IMR-90 (cell line): ENCODE results near the gene TMOD1. TPM values are rescaled to one million over a fixed set of nuclear protein-coding genes. Genes with fewer than 3 reads are reported as not detected.

Source experiments
- ATAC-seq: fragments of 200-7000 bp; cut with Tn5 transposase; 2 replicates; pipeline ENCODE4 v1.9.1; 2020; ENCODE audit warnings: low read depth, mild to moderate bottlenecking, moderate library complexity
- BruUV-seq: library from RNA; stranded (reverse); fragments of 400-500 nt; replicated peaks from 2 replicates; lab custom pipeline; 2021; lab: Mats Ljungman, UMichigan
- CTCF ChIA-PET: fragments of 300-600 bp; formaldehyde crosslinking; extraction: SDS; loops from one replicate; lab custom pipeline; 2021; ENCODE audit warnings: antibody characterized with exemption; lab: Yijun Ruan, JAX
- POLR2A ChIA-PET: fragments of 300-600 bp; sonication (Branson Sonifier 250); formaldehyde crosslinking; loops from one replicate; lab custom pipeline; 2022; ENCODE audit warnings: antibody characterized with exemption; ENCODE audit not compliant: unreplicated experiment; lab: Charles Lee
- DNase-seq: peaks from one replicate; pipeline ENCODE4 v3.0.0; 2013
- H2AFZ ChIP-seq: replicated peaks from 2 replicates; pipeline ENCODE3; 2013; ENCODE audit warnings: low read length, mild to moderate bottlenecking; ENCODE audit not compliant: poor library complexity
- H2AK5ac ChIP-seq: 2 replicates; pipeline ENCODE4 v1.6.1; 2013; ENCODE audit warnings: low read depth, low read length, inconsistent platforms
- H2AK9ac ChIP-seq: replicated peaks from 2 replicates; pipeline ENCODE3; 2013; ENCODE audit warnings: mild to moderate bottlenecking, low read depth, low read length, moderate library complexity; ENCODE audit not compliant: poor library complexity
- H2BK120ac ChIP-seq: 2 replicates; pipeline ENCODE4 v1.6.1; 2013; ENCODE audit warnings: low read depth, low read length, inconsistent platforms
- H2BK15ac ChIP-seq: 3 replicates; pipeline ENCODE4 v1.6.1; 2013; ENCODE audit warnings: low read depth, low read length, inconsistent platforms
- H2BK20ac ChIP-seq: 2 replicates; pipeline ENCODE4 v1.6.1; 2013; ENCODE audit warnings: low read depth, mild to moderate bottlenecking, inconsistent platforms, low read length, moderate library complexity
- H2BK5ac ChIP-seq: 2 replicates; pipeline ENCODE4 v1.6.1; 2013; ENCODE audit warnings: mild to moderate bottlenecking, low read depth, low read length, inconsistent platforms; ENCODE audit not compliant: poor library complexity, severe bottlenecking
- H3K14ac ChIP-seq: replicated peaks from 2 replicates; pipeline ENCODE4 v1.6.1; 2013; ENCODE audit warnings: low read depth, low read length, inconsistent platforms
- H3K18ac ChIP-seq: 2 replicates; pipeline ENCODE4 v1.6.1; 2013; ENCODE audit warnings: low read depth, low read length, control low read depth
- H3K23ac ChIP-seq: 2 replicates; pipeline ENCODE4 v1.6.1; 2013; ENCODE audit warnings: low read depth, low read length, inconsistent platforms
- H3K27ac ChIP-seq: 2 replicates; pipeline ENCODE4 v1.5.1; 2013; ENCODE audit warnings: mild to moderate bottlenecking, control low read depth, low read length; ENCODE audit not compliant: insufficient read depth
- H3K27me3 ChIP-seq: 2 replicates; pipeline ENCODE4 v1.6.1; 2013; ENCODE audit warnings: low read length; ENCODE audit not compliant: control insufficient read depth, insufficient read depth
- H3K36me3 ChIP-seq: 2 replicates; pipeline ENCODE4 v1.6.1; 2013; ENCODE audit warnings: low read length, mixed read lengths; ENCODE audit not compliant: control insufficient read depth, insufficient read depth
- H3K4ac ChIP-seq: 2 replicates; pipeline ENCODE4 v1.6.1; 2013; ENCODE audit warnings: low read depth, low read length, inconsistent platforms
- H3K4me1 ChIP-seq: 2 replicates; pipeline ENCODE4 v1.6.1; 2013; ENCODE audit warnings: low read length, mixed read lengths; ENCODE audit not compliant: control insufficient read depth, insufficient read depth
- H3K4me2 ChIP-seq: 2 replicates; pipeline ENCODE4 v1.6.1; 2013; ENCODE audit warnings: low read depth, mild to moderate bottlenecking, control low read depth, low read length, moderate library complexity
- H3K4me3 ChIP-seq: 2 replicates; pipeline ENCODE4 v1.5.1; 2013; ENCODE audit warnings: low read depth, mild to moderate bottlenecking, control low read depth, low read length, moderate library complexity; ENCODE audit not compliant: insufficient read depth
- H3K56ac ChIP-seq: 2 replicates; pipeline ENCODE4 v1.6.1; 2013; ENCODE audit warnings: low read length, inconsistent platforms; ENCODE audit not compliant: insufficient read depth; ENCODE audit errors: extremely low read depth
- H3K79me1 ChIP-seq, 2 experiments: 2 replicates each; pipeline ENCODE4 v1.6.1; 2013; ENCODE audit warnings: low read length in 2 of 2, inconsistent platforms in 1 of 2, low read depth in 1 of 2
- H3K9ac ChIP-seq: 2 replicates; pipeline ENCODE4 v1.6.1; 2013; ENCODE audit warnings: low read depth, low read length, control low read depth
- H3K9me1 ChIP-seq: 2 replicates; pipeline ENCODE4 v1.6.1; 2013; ENCODE audit warnings: low read length, inconsistent platforms; ENCODE audit not compliant: insufficient read depth
- H3K9me3 ChIP-seq: 2 replicates; pipeline ENCODE4 v1.6.1; 2013; ENCODE audit warnings: low read length; ENCODE audit not compliant: control insufficient read depth, insufficient read depth
- H4K20me1 ChIP-seq: 2 replicates; pipeline ENCODE4 v1.6.1; 2013; ENCODE audit warnings: low read length, inconsistent platforms; ENCODE audit not compliant: insufficient read depth
- H4K5ac ChIP-seq: 2 replicates; pipeline ENCODE4 v1.6.1; 2013; ENCODE audit warnings: mild to moderate bottlenecking, low read depth, low read length, control low read depth
- H4K8ac ChIP-seq, 2 experiments: 2 replicates each; pipeline ENCODE4 v1.6.1; 2013; ENCODE audit warnings: low read depth in 2 of 2, low read length in 2 of 2, control low read depth in 1 of 2, inconsistent platforms in 1 of 2
- H4K91ac ChIP-seq: 2 replicates; pipeline ENCODE4 v1.6.1; 2013; ENCODE audit warnings: low read depth, low read length, inconsistent platforms; ENCODE audit not compliant: insufficient read depth
- CEBPB ChIP-seq: IDR thresholded peaks from 2 replicates; pipeline ENCODE4 v1.6.1; 2012; ENCODE audit warnings: low read depth, low read length, improper control_type of control experiment
- CHD1 ChIP-seq: IDR thresholded peaks from 2 replicates; pipeline ENCODE4 v1.6.1; 2012; ENCODE audit warnings: low read depth, low read length, improper control_type of control experiment
- FOS ChIP-seq: fragments of 150-350 bp; IDR thresholded peaks from 2 replicates; pipeline ENCODE4 v1.6.1; 2016; ENCODE audit warnings: low read depth, low read length
- MAFK ChIP-seq: IDR thresholded peaks from 2 replicates; pipeline ENCODE4 v1.6.1; 2012; ENCODE audit warnings: low read depth, low read length, improper control_type of control experiment
- POLR2A ChIP-seq: IDR thresholded peaks from 2 replicates; pipeline ENCODE4 v1.6.1; 2012; ENCODE audit warnings: mild to moderate bottlenecking, low read depth, low read length
- RAD21 ChIP-seq: IDR thresholded peaks from 2 replicates; pipeline ENCODE4 v1.6.1; 2012; ENCODE audit warnings: low read length, improper control_type of control experiment
- SMC3 ChIP-seq: fragments of 150-350 bp; IDR thresholded peaks from 2 replicates; pipeline ENCODE4 v1.6.1; 2016; ENCODE audit warnings: low read depth, mild to moderate bottlenecking, antibody characterized with exemption, low read length, moderate library complexity
- WGBS, 2 experiments: methylation state at CpG; one replicate each; pipeline versions ENCODE4 v1.1.5 to v1.1.7; 2013; ENCODE audit warnings: missing lambda C conversion rate in 2 of 2; ENCODE audit not compliant: insufficient read length in 1 of 2; ENCODE audit errors: extremely low coverage in 2 of 2; 5-methylcytosine and 5-hydroxymethylcytosine counted together
- dilution Hi-C: fragments of 300-500 bp; cut with HindIII; formaldehyde crosslinking; loops from one replicate; pipeline ENCODE4 v1.14.3; 2018; ENCODE audit warnings: low sequenced_read_pairs; ENCODE audit not compliant: unreplicated experiment
- in situ Hi-C: fragments of 300-500 bp; cut with MboI; formaldehyde crosslinking; loops from 3 replicates; pipeline ENCODE4 v1.14.3; 2019; ENCODE audit warnings: low sequenced_read_pairs, inconsistent platforms, mixed read lengths
- intact Hi-C: fragments of 100-400 bp; cut with micrococcal nuclease; formaldehyde crosslinking; loops from 2 replicates; pipeline ENCODE4 v1.10.0; 2022
- polyA plus RNA-seq, 3 experiments: library from polyadenylated mRNA; depleted of rRNA; stranded (reverse); fragments of >200 nt; gene quantifications; 2 replicates each; pipeline ENCODE4 v1.2.3, GENCODE V29; 2012; ENCODE audit warnings: low replicate concordance in 1 of 3
- total RNA-seq: library from RNA; depleted of rRNA; stranded (reverse); fragments of >200 nt; gene quantifications from 2 replicates; pipeline ENCODE4 v1.2.3, GENCODE V29; 2012
- TF ChIP-seq, protein P1 (sequence below): conservative IDR thresholded peaks from 2 replicates; pipeline ENCODE4 v1.5.1; 2012; ENCODE audit warnings: mild to moderate bottlenecking, low read depth, low read length, improper control_type of control experiment
- TF ChIP-seq, protein P2 (sequence below): fragments of 150-350 bp; IDR thresholded peaks from 2 replicates; pipeline ENCODE4 v1.6.1; 2017; ENCODE audit warnings: mild to moderate bottlenecking, antibody characterized with exemption, low read length, low read depth

TMOD1 gene
- total and polyA plus RNA-seq, 2 of the 4 experiments (the other 2 are of a cell fraction) = 0.18 to 0.38 TPM

GRCh38 chr9:97598461-97599288, 97.2 kb downstream of the TMOD1 start:
- H3K27me3 ChIP-seq = no peaks in the 10 kb centered on the region
- WGBS, 2 experiments = 0% methylated on average over 1 of the region's 11 CpGs; no CpG with 5 or more reads in 1 of the 2 experiments
- ChIA-PET CTCF (interaction anchor here (0.6 to 6.6 kb wide), 26 partner anchors 8 to 741 kb away, joined by 3 to 119 read pairs (median 5); partner anchors contain the start of genes NCBP1, TDRD7, TMOD1 and TSTD2), POLR2A (interaction anchor here (0.9 kb wide), 1 partner anchor 130 kb away, joined by 3 read pairs; no protein-coding TSS in a partner anchor)
- no peaks in the 10 kb centered on the region for H4K20me1 ChIP-seq
- DNase-seq = peak; percentile 82
- no peak overlapping the region for H2AK5ac ChIP-seq
- H3K36me3 ChIP-seq = peaks cover 21% of the 10 kb centered on the region
- BruUV-seq = no TSS peak
- H2BK15ac ChIP-seq = no peak overlapping the region
- H3K9me3 ChIP-seq = no peaks in the 10 kb centered on the region
- H2BK20ac ChIP-seq = no peak overlapping the region
- H3K4ac ChIP-seq = no peak overlapping the region
- H3K4me3 ChIP-seq = no peak overlapping the region
- H4K5ac ChIP-seq = no peak overlapping the region
- no peak overlapping the region for H2AK9ac ChIP-seq
- H3K27ac ChIP-seq = no peak overlapping the region
- peak; percentile 93 for ATAC-seq
- no peak overlapping the region for H2BK120ac ChIP-seq
- H3K23ac ChIP-seq = no peak overlapping the region
- in situ Hi-C loops (no loop called here), intact Hi-C loops (loop anchor here (1.0 to 5.0 kb wide), 4 partner anchors 17 to 741 kb away; no protein-coding TSS in a partner anchor), dilution Hi-C loops (no loop called here)
- no peak overlapping the region for H3K14ac ChIP-seq
- H2BK5ac ChIP-seq = no peak overlapping the region
- no peak overlapping the region for H4K91ac ChIP-seq
- no peaks in the 10 kb centered on the region for H3K79me1 ChIP-seq
- H3K9ac ChIP-seq = no peak overlapping the region
- peak overlapping the region; percentile 83 for H2AFZ ChIP-seq
- TF ChIP-seq POLR2A (no peak), CEBPB (no peak), MAFK (no peak), FOS (no peak), CHD1 (no peak), RAD21 (peak; percentile 84), SMC3 (peak; percentile 95)
- TF ChIP-seq, protein P1, sequence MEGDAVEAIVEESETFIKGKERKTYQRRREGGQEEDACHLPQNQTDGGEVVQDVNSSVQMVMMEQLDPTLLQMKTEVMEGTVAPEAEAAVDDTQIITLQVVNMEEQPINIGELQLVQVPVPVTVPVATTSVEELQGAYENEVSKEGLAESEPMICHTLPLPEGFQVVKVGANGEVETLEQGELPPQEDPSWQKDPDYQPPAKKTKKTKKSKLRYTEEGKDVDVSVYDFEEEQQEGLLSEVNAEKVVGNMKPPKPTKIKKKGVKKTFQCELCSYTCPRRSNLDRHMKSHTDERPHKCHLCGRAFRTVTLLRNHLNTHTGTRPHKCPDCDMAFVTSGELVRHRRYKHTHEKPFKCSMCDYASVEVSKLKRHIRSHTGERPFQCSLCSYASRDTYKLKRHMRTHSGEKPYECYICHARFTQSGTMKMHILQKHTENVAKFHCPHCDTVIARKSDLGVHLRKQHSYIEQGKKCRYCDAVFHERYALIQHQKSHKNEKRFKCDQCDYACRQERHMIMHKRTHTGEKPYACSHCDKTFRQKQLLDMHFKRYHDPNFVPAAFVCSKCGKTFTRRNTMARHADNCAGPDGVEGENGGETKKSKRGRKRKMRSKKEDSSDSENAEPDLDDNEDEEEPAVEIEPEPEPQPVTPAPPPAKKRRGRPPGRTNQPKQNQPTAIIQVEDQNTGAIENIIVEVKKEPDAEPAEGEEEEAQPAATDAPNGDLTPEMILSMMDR = peak; percentile 85
- TF ChIP-seq, protein P2, sequence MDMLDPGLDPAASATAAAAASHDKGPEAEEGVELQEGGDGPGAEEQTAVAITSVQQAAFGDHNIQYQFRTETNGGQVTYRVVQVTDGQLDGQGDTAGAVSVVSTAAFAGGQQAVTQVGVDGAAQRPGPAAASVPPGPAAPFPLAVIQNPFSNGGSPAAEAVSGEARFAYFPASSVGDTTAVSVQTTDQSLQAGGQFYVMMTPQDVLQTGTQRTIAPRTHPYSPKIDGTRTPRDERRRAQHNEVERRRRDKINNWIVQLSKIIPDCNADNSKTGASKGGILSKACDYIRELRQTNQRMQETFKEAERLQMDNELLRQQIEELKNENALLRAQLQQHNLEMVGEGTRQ = no peak
- no peak overlapping the region for H4K8ac ChIP-seq
- H3K4me1 ChIP-seq = no peaks in the 10 kb centered on the region; the same call in 1 of the 2 replicates
- H3K18ac ChIP-seq = no peak overlapping the region
- H3K4me2 ChIP-seq = no peak overlapping the region; the same call in 1 of the 2 replicates
- no peaks in the 10 kb centered on the region; the same call in 1 of the 2 replicates for H3K9me1 ChIP-seq
- H3K56ac ChIP-seq = no peak overlapping the region
